ENCODE measurements around the gene SLIT3. TPM values are rescaled to one million over a fixed set of nuclear protein-coding genes. Genes with fewer than 3 reads are reported as not detected.

SLIT3 gene
- total RNA-seq, 1 experiment from 2014 or later = 0.10 TPM

- ChIA-PET CTCF (no interaction called here), RAD21 (ENCODE audit: low non-redundant PET in 1 of 2, low total read pairs in 2 of 2, uncharacterized antibody in 2 of 2, unreplicated experiment in 2 of 2) (no interaction called here), POLR2A (no interaction called here)
- Histone ChIP-seq H3K9me2 (ENCODE audit: insufficient read depth) (no peaks in the 10 kb centered on the region), H3K27ac (ENCODE audit: low read depth, low read length) (no peak overlapping the region), H3K4me2 (ENCODE audit: low read length) (no peak overlapping the region), H3K9me3 (ENCODE audit: control insufficient read depth in 1 of 2, insufficient read depth in 1 of 2, low read depth in 1 of 2, low read length in 2 of 2) (no peaks in the 10 kb centered on the region), H3K9ac (ENCODE audit: low read length) (no peak overlapping the region), H3K36me3 (ENCODE audit: control insufficient read depth in 1 of 2, insufficient read depth in 2 of 2, low read length in 2 of 2) (no peaks in the 10 kb centered on the region), H3K4me1 (ENCODE audit: control insufficient read depth in 1 of 2, insufficient read depth in 2 of 2, low read length in 2 of 2) (no peaks in the 10 kb centered on the region), H3K79me2 (ENCODE audit: insufficient read depth, low read length) (no peaks in the 10 kb centered on the region), H3K27me3 (ENCODE audit: insufficient read depth, low read length) (peaks cover 31% of the 10 kb centered on the region), H3K4me3 (replicated peaks in 1 of 2; ENCODE audit: low read depth in 1 of 2, low read length in 2 of 2) (no peak overlapping the region), H4K20me1 (ENCODE audit: insufficient read depth) (no peaks in the 10 kb centered on the region), H2AFZ (ENCODE audit: low read depth, low read length, poor library complexity, severe bottlenecking) (no peak overlapping the region)
- DNase-seq (ENCODE audit: low read depth, low spot score) (no peak), ATAC-seq (no peak)
- intact Hi-C loops (cut with micrococcal nuclease) = no loop called here
- no peak for TF ChIP-seq CBX3 (IDR thresholded peaks at IDR 0.05; ENCODE audit: low read depth)
- no TSS peak for BruUV-seq (replicated peaks)
Observed at GRCh38 chr5:169173372-169173771, 127.6 kb downstream of the SLIT3 start.

DNA sequence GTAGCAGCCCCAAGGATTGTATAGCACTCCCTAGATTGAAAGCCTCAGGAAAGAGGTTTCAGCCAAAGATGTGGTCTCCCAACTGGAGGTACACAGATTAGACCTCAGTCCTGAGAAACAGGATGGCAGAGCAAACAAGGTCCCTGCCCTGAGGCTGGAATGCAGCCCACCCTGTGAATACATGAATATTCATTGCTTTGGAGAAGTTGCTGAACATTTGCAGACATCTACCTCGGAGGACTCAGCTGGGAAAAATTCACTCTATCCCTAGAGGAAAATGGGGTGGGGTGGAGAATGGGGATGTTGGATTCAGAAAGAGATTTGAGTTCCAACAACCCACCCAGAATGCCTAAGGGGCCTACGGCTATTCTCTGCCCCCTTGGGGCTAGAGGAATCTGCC, 129.4 kb downstream of the SLIT3 start:
- intact Hi-C loops (cut with micrococcal nuclease) = no loop called here
- CTCF ChIA-PET = no interaction called here

More for the DNA sequence above, 129.4 kb downstream of the SLIT3 start:
- no peaks in the 10 kb centered on the region for H3K36me3 ChIP-seq (ENCODE audit: control insufficient read depth in 1 of 2, insufficient read depth in 2 of 2, low read length in 2 of 2)
- H4K20me1 ChIP-seq (ENCODE audit: insufficient read depth) = no peaks in the 10 kb centered on the region
- H3K4me1 ChIP-seq (ENCODE audit: control insufficient read depth in 1 of 2, insufficient read depth in 2 of 2, low read length in 2 of 2) = no peaks in the 10 kb centered on the region
- ATAC-seq (no peak), DNase-seq (ENCODE audit: low read depth, low spot score) (no peak)
- no peak overlapping the region for H3K9ac ChIP-seq (ENCODE audit: low read length)
- no peak overlapping the region for H2AFZ ChIP-seq (ENCODE audit: low read depth, low read length, poor library complexity, severe bottlenecking)
- H3K4me3 ChIP-seq (replicated peaks in 1 of 2; ENCODE audit: low read depth in 1 of 2, low read length in 2 of 2) = no peak overlapping the region
- RAD21 ChIA-PET (ENCODE audit: low non-redundant PET in 1 of 2, low total read pairs in 2 of 2, uncharacterized antibody in 2 of 2, unreplicated experiment in 2 of 2) = no interaction called here
- no peak overlapping the region for H3K4me2 ChIP-seq (ENCODE audit: low read length)
- H3K27ac ChIP-seq (ENCODE audit: low read depth, low read length) = no peak overlapping the region
- H3K79me2 ChIP-seq (ENCODE audit: insufficient read depth, low read length) = no peaks in the 10 kb centered on the region
- H3K9me2 ChIP-seq (ENCODE audit: insufficient read depth) = no peaks in the 10 kb centered on the region
- H3K9me3 ChIP-seq (ENCODE audit: control insufficient read depth in 1 of 2, insufficient read depth in 1 of 2, low read depth in 1 of 2, low read length in 2 of 2) = no peaks in the 10 kb centered on the region
- peaks cover 34% of the 10 kb centered on the region for H3K27me3 ChIP-seq (ENCODE audit: insufficient read depth, low read length)
- TF ChIP-seq YY1 (IDR thresholded peaks at IDR 0.05; ENCODE audit: extremely low read depth, insufficient replicate concordance, low read depth, low read length) = no peak
- no peak for TF ChIP-seq EZH2 (IDR thresholded peaks at IDR 0.05)
- TF ChIP-seq CTCF (IDR thresholded peaks at IDR 0.05 in 2 of 3, conservative IDR thresholded peaks at IDR 0.05 in 1 of 3; ENCODE audit: borderline replicate concordance in 1 of 3, insufficient read depth in 1 of 3, low read depth in 2 of 3, low read length in 2 of 3) = no peak
- TF ChIP-seq ZNF274 (IDR thresholded peaks at IDR 0.05; ENCODE audit: low read depth, low read length) = no peak
- TF ChIP-seq JUND (IDR thresholded peaks at IDR 0.05) = no peak
- no peak for TF ChIP-seq CEBPB (IDR thresholded peaks at IDR 0.05; ENCODE audit: low read depth)
- TF ChIP-seq EZH2phosphoT487 (IDR thresholded peaks at IDR 0.05; ENCODE audit: borderline replicate concordance) = no peak
- TF ChIP-seq POLR2AphosphoS5 (IDR thresholded peaks at IDR 0.05; ENCODE audit: low read depth, low read length) = no peak
- no peak for TF ChIP-seq SRF (IDR thresholded peaks at IDR 0.05; ENCODE audit: low read depth)
- TF ChIP-seq TCF7L2 (IDR thresholded peaks at IDR 0.05; ENCODE audit: borderline replicate concordance, extremely low read depth, insufficient read depth, insufficient read length) = no peak
- TF ChIP-seq ZFX (IDR thresholded peaks at IDR 0.05) = no peak
- no peak for TF ChIP-seq ELF1 (IDR thresholded peaks at IDR 0.05; ENCODE audit: borderline replicate concordance, low read depth)
- no peak for TF ChIP-seq RAD21 (IDR thresholded peaks at IDR 0.05; ENCODE audit: low read depth)
- no peak for TF ChIP-seq SIN3A (IDR thresholded peaks at IDR 0.05; ENCODE audit: low read depth)
- TF ChIP-seq, protein P1, sequence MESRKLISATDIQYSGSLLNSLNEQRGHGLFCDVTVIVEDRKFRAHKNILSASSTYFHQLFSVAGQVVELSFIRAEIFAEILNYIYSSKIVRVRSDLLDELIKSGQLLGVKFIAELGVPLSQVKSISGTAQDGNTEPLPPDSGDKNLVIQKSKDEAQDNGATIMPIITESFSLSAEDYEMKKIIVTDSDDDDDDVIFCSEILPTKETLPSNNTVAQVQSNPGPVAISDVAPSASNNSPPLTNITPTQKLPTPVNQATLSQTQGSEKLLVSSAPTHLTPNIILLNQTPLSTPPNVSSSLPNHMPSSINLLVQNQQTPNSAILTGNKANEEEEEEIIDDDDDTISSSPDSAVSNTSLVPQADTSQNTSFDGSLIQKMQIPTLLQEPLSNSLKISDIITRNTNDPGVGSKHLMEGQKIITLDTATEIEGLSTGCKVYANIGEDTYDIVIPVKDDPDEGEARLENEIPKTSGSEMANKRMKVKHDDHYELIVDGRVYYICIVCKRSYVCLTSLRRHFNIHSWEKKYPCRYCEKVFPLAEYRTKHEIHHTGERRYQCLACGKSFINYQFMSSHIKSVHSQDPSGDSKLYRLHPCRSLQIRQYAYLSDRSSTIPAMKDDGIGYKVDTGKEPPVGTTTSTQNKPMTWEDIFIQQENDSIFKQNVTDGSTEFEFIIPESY (IDR thresholded peaks at IDR 0.05; ENCODE audit: extremely low read depth, insufficient replicate concordance, low read length) = no peak
- TF ChIP-seq SP1 (IDR thresholded peaks at IDR 0.05; ENCODE audit: low read depth) = no peak
- no peak for TF ChIP-seq ATF3 (IDR thresholded peaks at IDR 0.05)
- no peak for TF ChIP-seq EGR1 (IDR thresholded peaks at IDR 0.05; ENCODE audit: low read depth)
- TF ChIP-seq, protein P2, sequence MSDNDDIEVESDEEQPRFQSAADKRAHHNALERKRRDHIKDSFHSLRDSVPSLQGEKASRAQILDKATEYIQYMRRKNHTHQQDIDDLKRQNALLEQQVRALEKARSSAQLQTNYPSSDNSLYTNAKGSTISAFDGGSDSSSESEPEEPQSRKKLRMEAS (IDR thresholded peaks at IDR 0.05) = no peak
- POLR2A ChIA-PET = no interaction called here
- BruUV-seq (replicated peaks) = no TSS peak

Data from HCT116 (cell line).